ENCODE data around the gene C19orf38.

Gene C19orf38

GRCh38 chr19:10812196-10812595, 36.0 kb upstream of the C19orf38 start:
- H3K4me3 ChIP-seq (ENCODE audit: low read depth in 1 of 5, low read length in 5 of 5) = no peak overlapping the region
- H3K9ac ChIP-seq (ENCODE audit: low read length in 5 of 5) = no peak overlapping the region
- peak overlapping the region; percentile 54 for H3K27ac ChIP-seq (ENCODE audit: low read depth, low read length)
- H3K27me3 ChIP-seq (ENCODE audit: control insufficient read depth in 5 of 5, insufficient read depth in 4 of 5, low read length in 5 of 5) = no peaks in the 10 kb centered on the region
- peaks cover 0 to 2% (median 0%) of the 10 kb centered on the region in 5 donors for H3K9me3 ChIP-seq (ENCODE audit: control insufficient read depth in 5 of 5, low read length in 5 of 5)
- peaks cover 2 to 48% (median 37%) of the 10 kb centered on the region in 5 donors for H3K4me1 ChIP-seq (ENCODE audit: control insufficient read depth in 5 of 5, insufficient read depth in 5 of 5, low read length in 5 of 5)
- H3K36me3 ChIP-seq (ENCODE audit: control insufficient read depth in 5 of 5, insufficient read depth in 5 of 5, low read length in 5 of 5) = peaks cover 0 to 86% (median 60%) of the 10 kb centered on the region in 5 donors

GRCh38 chr19:10812902-10813404, 35.3 kb upstream of the C19orf38 start:
- H3K9ac ChIP-seq (ENCODE audit: low read length in 5 of 5) = no peak overlapping the region
- peaks cover 0 to 2% (median 0%) of the 10 kb centered on the region in 5 donors for H3K9me3 ChIP-seq (ENCODE audit: control insufficient read depth in 5 of 5, low read length in 5 of 5)
- no peaks in the 10 kb centered on the region for H3K27me3 ChIP-seq (ENCODE audit: control insufficient read depth in 5 of 5, insufficient read depth in 4 of 5, low read length in 5 of 5)
- no peak overlapping the region for H3K4me3 ChIP-seq (ENCODE audit: low read depth in 1 of 5, low read length in 5 of 5)
- H3K36me3 ChIP-seq (ENCODE audit: control insufficient read depth in 5 of 5, insufficient read depth in 5 of 5, low read length in 5 of 5) = peaks cover 0 to 90% (median 60%) of the 10 kb centered on the region in 5 donors
- peak overlapping the region; percentile 54 for H3K27ac ChIP-seq (ENCODE audit: low read depth, low read length)
- H3K4me1 ChIP-seq (ENCODE audit: control insufficient read depth in 5 of 5, insufficient read depth in 5 of 5, low read length in 5 of 5) = peaks cover 2 to 52% (median 44%) of the 10 kb centered on the region in 5 donors

GRCh38 chr19:10815007-10815536, 33.1 kb upstream of the C19orf38 start:
- peak overlapping the region; percentile 92 for H3K27ac ChIP-seq (ENCODE audit: low read depth, low read length)
- peaks cover 0 to 85% (median 53%) of the 10 kb centered on the region in 5 donors for H3K36me3 ChIP-seq (ENCODE audit: control insufficient read depth in 5 of 5, insufficient read depth in 5 of 5, low read length in 5 of 5)

GRCh38 chr19:10815969-10816644, 32.1 kb upstream of the C19orf38 start:
- peaks cover 2 to 49% (median 43%) of the 10 kb centered on the region in 5 donors for H3K4me1 ChIP-seq (ENCODE audit: control insufficient read depth in 5 of 5, insufficient read depth in 5 of 5, low read length in 5 of 5)
- peaks cover 0 to 2% (median 0%) of the 10 kb centered on the region in 5 donors for H3K9me3 ChIP-seq (ENCODE audit: control insufficient read depth in 5 of 5, low read length in 5 of 5)
- peak overlapping the region; percentile 36 to 68 (median 66) for H3K4me3 ChIP-seq (ENCODE audit: low read depth in 1 of 5, low read length in 5 of 5)
- H3K9ac ChIP-seq (ENCODE audit: low read length in 5 of 5) = peak overlapping the region in 4 of 5 donors; percentile 72 to 88 (median 78)
- H3K36me3 ChIP-seq (ENCODE audit: control insufficient read depth in 5 of 5, insufficient read depth in 5 of 5, low read length in 5 of 5) = peaks cover 0 to 85% (median 54%) of the 10 kb centered on the region in 5 donors
- no peaks in the 10 kb centered on the region for H3K27me3 ChIP-seq (ENCODE audit: control insufficient read depth in 5 of 5, insufficient read depth in 4 of 5, low read length in 5 of 5)
- peak overlapping the region; percentile 92 for H3K27ac ChIP-seq (ENCODE audit: low read depth, low read length)

More at GRCh38 chr19:10815007-10815536, 33.1 kb upstream of the C19orf38 start:
- H3K9ac ChIP-seq (ENCODE audit: low read length in 5 of 5) = no peak overlapping the region
- H3K4me3 ChIP-seq (ENCODE audit: low read depth in 1 of 5, low read length in 5 of 5) = peak overlapping the region in 1 of 5 donors; percentile 9
- H3K27me3 ChIP-seq (ENCODE audit: control insufficient read depth in 5 of 5, insufficient read depth in 4 of 5, low read length in 5 of 5) = no peaks in the 10 kb centered on the region
- H3K4me1 ChIP-seq (ENCODE audit: control insufficient read depth in 5 of 5, insufficient read depth in 5 of 5, low read length in 5 of 5) = peaks cover 2 to 49% (median 43%) of the 10 kb centered on the region in 5 donors
- peaks cover 0 to 2% (median 0%) of the 10 kb centered on the region in 5 donors for H3K9me3 ChIP-seq (ENCODE audit: control insufficient read depth in 5 of 5, low read length in 5 of 5)

GRCh38 chr19:10816691-10817090, 31.5 kb upstream of the C19orf38 start:
- Histone ChIP-seq H3K27me3 (ENCODE audit: control insufficient read depth in 5 of 5, insufficient read depth in 4 of 5, low read length in 5 of 5) (no peaks in the 10 kb centered on the region), H3K9ac (ENCODE audit: low read length in 5 of 5) (peak overlapping the region; percentile 63 to 88 (median 76)), H3K4me1 (ENCODE audit: control insufficient read depth in 5 of 5, insufficient read depth in 5 of 5, low read length in 5 of 5) (peaks cover 2 to 49% (median 43%) of the 10 kb centered on the region in 5 donors), H3K36me3 (ENCODE audit: control insufficient read depth in 5 of 5, insufficient read depth in 5 of 5, low read length in 5 of 5) (peaks cover 0 to 84% (median 54%) of the 10 kb centered on the region in 5 donors), H3K4me3 (ENCODE audit: low read depth in 1 of 5, low read length in 5 of 5) (peak overlapping the region; percentile 44 to 68 (median 66)), H3K9me3 (ENCODE audit: control insufficient read depth in 5 of 5, low read length in 5 of 5) (peaks cover 0 to 2% (median 0%) of the 10 kb centered on the region in 5 donors), H3K27ac (ENCODE audit: low read depth, low read length) (peak overlapping the region; percentile 92)

GRCh38 chr19:10817291-10818038, 30.8 kb upstream of the C19orf38 start:
- H3K4me3 ChIP-seq (ENCODE audit: low read depth in 1 of 5, low read length in 5 of 5) = peak overlapping the region; percentile 48 to 68 (median 66)
- no peaks in the 10 kb centered on the region for H3K27me3 ChIP-seq (ENCODE audit: control insufficient read depth in 5 of 5, insufficient read depth in 4 of 5, low read length in 5 of 5)
- H3K9me3 ChIP-seq (ENCODE audit: control insufficient read depth in 5 of 5, low read length in 5 of 5) = peaks cover 0 to 2% (median 0%) of the 10 kb centered on the region in 5 donors
- H3K9ac ChIP-seq (ENCODE audit: low read length in 5 of 5) = peak overlapping the region; percentile 63 to 88 (median 76)
- peaks cover 2 to 49% (median 43%) of the 10 kb centered on the region in 5 donors for H3K4me1 ChIP-seq (ENCODE audit: control insufficient read depth in 5 of 5, insufficient read depth in 5 of 5, low read length in 5 of 5)
- peak overlapping the region; percentile 92 for H3K27ac ChIP-seq (ENCODE audit: low read depth, low read length)
- H3K36me3 ChIP-seq (ENCODE audit: control insufficient read depth in 5 of 5, insufficient read depth in 5 of 5, low read length in 5 of 5) = peaks cover 0 to 79% (median 50%) of the 10 kb centered on the region in 5 donors

GRCh38 chr19:10818301-10819123, 29.7 kb upstream of the C19orf38 start:
- H3K4me1 ChIP-seq (ENCODE audit: control insufficient read depth in 5 of 5, insufficient read depth in 5 of 5, low read length in 5 of 5) = peaks cover 2 to 41% (median 34%) of the 10 kb centered on the region in 5 donors
- peak overlapping the region; percentile 92 for H3K27ac ChIP-seq (ENCODE audit: low read depth, low read length)
- peaks cover 0 to 2% (median 0%) of the 10 kb centered on the region in 5 donors for H3K9me3 ChIP-seq (ENCODE audit: control insufficient read depth in 5 of 5, low read length in 5 of 5)
- peaks cover 0 to 73% (median 45%) of the 10 kb centered on the region in 5 donors for H3K36me3 ChIP-seq (ENCODE audit: control insufficient read depth in 5 of 5, insufficient read depth in 5 of 5, low read length in 5 of 5)
- no peak overlapping the region for H3K9ac ChIP-seq (ENCODE audit: low read length in 5 of 5)
- H3K4me3 ChIP-seq (ENCODE audit: low read depth in 1 of 5, low read length in 5 of 5) = no peak overlapping the region
- H3K27me3 ChIP-seq (ENCODE audit: control insufficient read depth in 5 of 5, insufficient read depth in 4 of 5, low read length in 5 of 5) = no peaks in the 10 kb centered on the region

- no peak overlapping the region for H3K9ac ChIP-seq (ENCODE audit: low read length in 5 of 5)
- no peaks in the 10 kb centered on the region for H3K27me3 ChIP-seq (ENCODE audit: control insufficient read depth in 5 of 5, insufficient read depth in 4 of 5, low read length in 5 of 5)
- H3K4me1 ChIP-seq (ENCODE audit: control insufficient read depth in 5 of 5, insufficient read depth in 5 of 5, low read length in 5 of 5) = peaks cover 2 to 41% (median 34%) of the 10 kb centered on the region in 5 donors
- peaks cover 0 to 2% (median 0%) of the 10 kb centered on the region in 5 donors for H3K9me3 ChIP-seq (ENCODE audit: control insufficient read depth in 5 of 5, low read length in 5 of 5)
- H3K27ac ChIP-seq (ENCODE audit: low read depth, low read length) = no peak overlapping the region
- H3K36me3 ChIP-seq (ENCODE audit: control insufficient read depth in 5 of 5, insufficient read depth in 5 of 5, low read length in 5 of 5) = peaks cover 0 to 76% (median 51%) of the 10 kb centered on the region in 5 donors
- H3K4me3 ChIP-seq (ENCODE audit: low read depth in 1 of 5, low read length in 5 of 5) = no peak overlapping the region
Measured at GRCh38 chr19:10819124-10820060, 28.8 kb upstream of the C19orf38 start.
